CD4-positive, alpha-beta memory T cell (primary cell): Measurements from ENCODE around the gene PLLP. TPM values are rescaled to one million over a fixed set of nuclear protein-coding genes. Genes with fewer than 3 reads are reported as not detected.

Source experiments
- CTCF ChIA-PET: fragments of 350-600 bp; sonication (Branson Sonifier 250); formaldehyde crosslinking; loops from one replicate; lab custom pipeline; 2021; ENCODE audit warnings: inconsistent platforms; ENCODE audit not compliant: partially characterized antibody; lab: Charles Lee
- POLR2A ChIA-PET: fragments of 350-600 bp; sonication (Branson Sonifier 250); formaldehyde crosslinking; loops from one replicate; lab custom pipeline; 2021; ENCODE audit not compliant: partially characterized antibody; lab: Charles Lee
- DNase-seq, 5 donors: peaks; one replicate each; pipeline versions ENCODE4 v3.0.0 to v3.0.0-alpha.2; 2020 to 2022; ENCODE audit warnings: mixed read lengths in 1 of 5
- H3K27ac ChIP-seq: one replicate; pipeline ENCODE4 v1.7.0; 2013; ENCODE audit warnings: low read depth, low read length
- H3K27me3 ChIP-seq: 2 replicates; pipeline ENCODE4 v1.7.0; 2013; ENCODE audit warnings: mild to moderate bottlenecking, low read length, moderate library complexity; ENCODE audit not compliant: insufficient read depth
- H3K36me3 ChIP-seq: 2 replicates; pipeline ENCODE4 v1.7.0; 2013; ENCODE audit warnings: mild to moderate bottlenecking, low read length, moderate library complexity; ENCODE audit not compliant: insufficient read depth
- H3K4me1 ChIP-seq: 2 replicates; pipeline ENCODE4 v1.7.0; 2013; ENCODE audit warnings: mild to moderate bottlenecking, low read length, moderate library complexity; ENCODE audit not compliant: insufficient read depth
- H3K4me3 ChIP-seq, 2 donors: one replicate each; pipeline ENCODE4 v1.7.0; 2013; ENCODE audit warnings: low read length in 2 of 2, mild to moderate bottlenecking in 1 of 2
- H3K9me3 ChIP-seq, 2 donors: one replicate each; pipeline ENCODE4 v1.7.0; 2013; ENCODE audit warnings: low read length in 2 of 2, control low read depth in 1 of 2; ENCODE audit not compliant: control insufficient read depth in 1 of 2
- H3K27ac Mint-ChIP-seq, 7 donors: one replicate each; pipeline ENCODE4 v1.8.0; 2020 to 2021; ENCODE audit warnings: mixed read lengths in 7 of 7, mild to moderate bottlenecking in 6 of 7, inconsistent platforms in 3 of 7, moderate library complexity in 3 of 7
- H3K27me3 Mint-ChIP-seq, 2 donors: one replicate each; pipeline ENCODE4 v1.8.0; 2020 to 2021; ENCODE audit warnings: mixed read lengths in 2 of 2
- H3K36me3 Mint-ChIP-seq, 2 donors: one replicate each; pipeline ENCODE4 v1.8.0; 2020 to 2021; ENCODE audit warnings: mixed read lengths in 2 of 2, inconsistent platforms in 1 of 2, mild to moderate bottlenecking in 1 of 2
- H3K4me1 Mint-ChIP-seq, 4 donors: one replicate each; pipeline ENCODE4 v1.8.0; 2020 to 2021; ENCODE audit warnings: mixed read lengths in 4 of 4, mild to moderate bottlenecking in 1 of 4
- H3K4me3 Mint-ChIP-seq, 8 donors: one replicate each; pipeline ENCODE4 v1.8.0; 2020 to 2021; ENCODE audit warnings: mixed read lengths in 8 of 8, mild to moderate bottlenecking in 7 of 8, moderate library complexity in 6 of 8, inconsistent platforms in 3 of 8
- H3K9me3 Mint-ChIP-seq, 8 donors: one replicate each; pipeline ENCODE4 v1.8.0; 2020 to 2021; ENCODE audit warnings: mixed read lengths in 8 of 8, mild to moderate bottlenecking in 5 of 8, inconsistent platforms in 3 of 8, moderate library complexity in 1 of 8
- intact Hi-C: fragments of 100-400 bp; cut with micrococcal nuclease; formaldehyde crosslinking; loops from one replicate; pipeline ENCODE4 v1.15.1; 2023
- polyA plus RNA-seq, 2 donors: library from polyadenylated mRNA; unstranded; fragments of 300-500 nt; fragmentation: Illumina TruSeq; gene quantifications; one replicate each; pipeline ENCODE4 v1.2.3, GENCODE V29; 2021
- total RNA-seq, 2 experiments: library from RNA; stranded (reverse); gene quantifications; one replicate each; pipeline ENCODE4 v1.2.3, GENCODE V29; 2021

Gene PLLP
- total and polyA plus RNA-seq, 4 experiments from 2014 or later: 1.6 to 2.4 (median 1.9) TPM

- H3K9me3 ChIP-seq: no peaks in the 10 kb centered on the region
- no peaks in the 10 kb centered on the region for H3K27me3 ChIP-seq
- intact Hi-C loops: no loop called here
- H3K4me3 Mint-ChIP-seq: peak overlapping the region in 7 of 8 donors; percentile 67 to 85 (median 76)
- H3K4me1 Mint-ChIP-seq: peaks cover 4 to 13% (median 9%) of the 10 kb centered on the region in 4 donors
- H3K27ac Mint-ChIP-seq: peak overlapping the region in 6 of 7 donors; percentile 91 to 99 (median 96)
- H3K9me3 Mint-ChIP-seq: no peaks in the 10 kb centered on the region
- no peaks in the 10 kb centered on the region for H3K27me3 Mint-ChIP-seq
- peak; percentile 68 to 81 (median 76) for DNase-seq
- H3K4me1 ChIP-seq: peaks cover 32% of the 10 kb centered on the region
- CTCF ChIA-PET: interaction anchor here (1.0 to 10.3 kb wide), 3 partner anchors 121 to 222 kb away, joined by 3 to 174 read pairs (median 5); no protein-coding TSS in a partner anchor
- H3K4me3 ChIP-seq: no peak overlapping the region
- H3K36me3 Mint-ChIP-seq: no peaks in the 10 kb centered on the region
- POLR2A ChIA-PET: interaction anchor here (1.0 to 3.9 kb wide), 2 partner anchors 16 to 53 kb away, joined by 3 to 25 read pairs; partner anchors contain the start of gene ARL2BP
- H3K27ac ChIP-seq: peak overlapping the region; percentile 35
- no peaks in the 10 kb centered on the region for H3K36me3 ChIP-seq
Observed at GRCh38 chr16:57297856-57298255, 13.4 kb upstream of the PLLP start.

DNA sequence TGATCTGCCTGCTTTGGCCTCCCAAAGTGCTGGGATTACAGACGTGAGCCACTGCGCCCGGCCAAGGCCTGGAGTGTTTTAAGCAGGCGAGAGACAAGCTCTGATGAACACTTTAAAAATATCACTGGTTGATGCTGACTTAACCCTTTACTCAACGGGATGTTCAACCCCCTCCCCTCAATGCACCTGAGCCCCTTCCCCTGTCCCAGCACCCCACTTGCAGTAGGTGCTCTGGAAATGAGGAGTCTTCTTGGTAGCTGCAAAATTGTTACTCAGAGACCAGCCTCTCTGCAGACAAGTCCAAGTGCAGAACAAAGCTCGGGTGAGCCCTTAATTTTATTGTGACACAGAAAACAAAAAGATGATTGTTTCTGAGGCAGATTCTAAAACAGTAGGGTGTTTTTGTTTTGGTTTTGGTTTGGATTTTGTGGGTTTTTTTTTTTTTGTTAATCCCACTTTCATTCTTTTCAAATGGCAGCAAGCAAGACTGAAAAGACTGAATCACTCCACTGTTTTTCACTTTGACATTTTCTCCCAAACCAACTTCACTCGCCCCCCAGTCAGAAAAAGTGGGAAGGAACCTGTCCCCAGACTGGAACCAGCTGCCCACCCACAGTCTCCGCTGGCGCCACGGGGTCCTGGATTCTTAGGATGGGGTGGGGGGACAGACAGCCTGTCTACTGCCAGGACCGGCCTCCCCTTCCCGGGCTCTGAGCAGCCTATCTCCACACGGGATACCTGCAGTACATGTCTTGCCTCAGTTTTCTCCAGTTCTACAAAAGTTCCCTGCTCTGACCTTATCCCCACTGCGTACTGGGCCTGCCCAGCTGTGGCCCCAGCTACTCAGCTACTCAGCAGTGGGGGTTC is 5.2 kb upstream of the PLLP start:
- H3K27ac Mint-ChIP-seq: peak overlapping the region in 2 of 7 donors; percentile 40 to 52
- no peaks in the 10 kb centered on the region for H3K27me3 ChIP-seq
- peaks cover 6% of the 10 kb centered on the region in 2 donors for H3K27me3 Mint-ChIP-seq
- H3K9me3 ChIP-seq: no peaks in the 10 kb centered on the region
- peaks cover 5% of the 10 kb centered on the region for H3K4me1 ChIP-seq
- no peak for DNase-seq
- no peak overlapping the region for H3K4me3 Mint-ChIP-seq
- ChIA-PET CTCF (interaction anchor here (1.1 kb wide), 1 partner anchor 10 kb away, joined by 3 read pairs; no protein-coding TSS in a partner anchor), POLR2A (interaction anchor here (1.5 kb wide), 1 partner anchor 10 kb away, joined by 6 read pairs; no protein-coding TSS in a partner anchor)
- H3K4me1 Mint-ChIP-seq: peaks cover 0 to 8% (median 6%) of the 10 kb centered on the region in 4 donors
- H3K36me3 ChIP-seq: no peaks in the 10 kb centered on the region
- no peak overlapping the region for H3K4me3 ChIP-seq
- intact Hi-C loops: no loop called here
- no peak overlapping the region for H3K27ac ChIP-seq
- H3K9me3 Mint-ChIP-seq: no peaks in the 10 kb centered on the region
- no peaks in the 10 kb centered on the region for H3K36me3 Mint-ChIP-seq

- no peaks in the 10 kb centered on the region for H3K27me3 ChIP-seq
- H3K27me3 Mint-ChIP-seq: peaks cover 7% of the 10 kb centered on the region in 2 donors
- peaks cover 0 to under 1% (median 0%) of the 10 kb centered on the region in 8 donors for H3K9me3 Mint-ChIP-seq
- H3K36me3 ChIP-seq: no peaks in the 10 kb centered on the region
- no peaks in the 10 kb centered on the region for H3K36me3 Mint-ChIP-seq
- H3K4me3 Mint-ChIP-seq: peak overlapping the region; percentile 57 to 80 (median 66)
- DNase-seq: no peak
- H3K27ac ChIP-seq: no peak overlapping the region
- peaks cover 21% of the 10 kb centered on the region for H3K4me1 ChIP-seq
- intact Hi-C loops: no loop called here
- H3K4me1 Mint-ChIP-seq: peaks cover 10 to 32% (median 17%) of the 10 kb centered on the region in 4 donors
- no peaks in the 10 kb centered on the region for H3K9me3 ChIP-seq
- CTCF ChIA-PET: interaction anchor here (1.5 kb wide), 1 partner anchor 10 kb away, joined by 3 read pairs; no protein-coding TSS in a partner anchor
- POLR2A ChIA-PET: interaction anchor here (0.6 to 1.8 kb wide), 3 partner anchors 14 to 177 kb away, joined by 3 to 5 read pairs (median 5); partner anchors contain the start of genes ARL2BP and POLR2C
- peak overlapping the region in 2 of 7 donors; percentile 13 to 18 for H3K27ac Mint-ChIP-seq
- peak overlapping the region in 1 of 2 donors; percentile 54 for H3K4me3 ChIP-seq
Observed at GRCh38 chr16:57285379-57285778, 907 bp upstream of the PLLP start.

- ChIA-PET CTCF (interaction anchor here (1.5 kb wide), 1 partner anchor 10 kb away, joined by 3 read pairs; no protein-coding TSS in a partner anchor), POLR2A (interaction anchor here (0.6 to 1.8 kb wide), 3 partner anchors 14 to 178 kb away, joined by 3 to 5 read pairs (median 5); partner anchors contain the start of genes ARL2BP and POLR2C)
- H3K27ac Mint-ChIP-seq: peak overlapping the region in 3 of 7 donors; percentile 12 to 57 (median 13)
- Histone ChIP-seq H3K27ac (no peak overlapping the region), H3K4me3 (peak overlapping the region in 1 of 2 donors; percentile 54), H3K36me3 (no peaks in the 10 kb centered on the region), H3K27me3 (no peaks in the 10 kb centered on the region), H3K9me3 (no peaks in the 10 kb centered on the region), H3K4me1 (peaks cover 25% of the 10 kb centered on the region)
- peaks cover 7% of the 10 kb centered on the region in 2 donors for H3K27me3 Mint-ChIP-seq
- H3K9me3 Mint-ChIP-seq: peaks cover 0 to 2% (median 0%) of the 10 kb centered on the region in 8 donors
- intact Hi-C loops: loop anchor here (1.0 to 5.0 kb wide), 2 partner anchors 15 to 38 kb away; partner anchors contain the start of gene ARL2BP
- H3K4me1 Mint-ChIP-seq: peaks cover 14 to 37% (median 21%) of the 10 kb centered on the region in 4 donors
- H3K36me3 Mint-ChIP-seq: no peaks in the 10 kb centered on the region
- peak overlapping the region; percentile 57 to 80 (median 66) for H3K4me3 Mint-ChIP-seq
- DNase-seq: no peak
Observed at GRCh38 chr16:57284952-57285363, 486 bp upstream of the PLLP start.

DNA sequence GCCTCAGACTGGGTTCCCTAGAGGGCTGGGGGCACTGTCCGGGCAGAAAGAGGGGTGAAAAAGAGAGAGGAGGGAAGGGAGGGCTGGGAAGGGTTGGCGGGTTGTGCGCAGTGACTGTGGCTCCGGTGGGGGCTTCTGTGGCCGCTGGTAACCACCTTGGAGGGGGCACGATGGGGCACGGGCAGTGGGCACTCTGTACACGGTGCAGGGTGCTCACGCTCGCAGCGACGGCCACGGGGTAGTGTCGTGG is 588 bp downstream of the PLLP start:
- POLR2A ChIA-PET: no interaction called here
- no peak for DNase-seq
- peak overlapping the region in 1 of 2 donors; percentile 54 for H3K4me3 ChIP-seq
- H3K36me3 ChIP-seq: no peaks in the 10 kb centered on the region
- Mint-ChIP-seq H3K27ac (peak overlapping the region in 3 of 7 donors; percentile 32 to 83 (median 70)), H3K36me3 (no peaks in the 10 kb centered on the region), H3K4me3 (peak overlapping the region; percentile 27 to 84 (median 70)), H3K27me3 (peaks cover 7% of the 10 kb centered on the region in 2 donors), H3K9me3 (peaks cover 0 to 2% (median 0%) of the 10 kb centered on the region in 8 donors), H3K4me1 (peaks cover 13 to 40% (median 24%) of the 10 kb centered on the region in 4 donors)
- H3K27ac ChIP-seq: no peak overlapping the region
- H3K9me3 ChIP-seq: no peaks in the 10 kb centered on the region
- intact Hi-C loops: loop anchor here (1.0 to 5.0 kb wide), 2 partner anchors 16 to 37 kb away; partner anchors contain the start of gene ARL2BP
- CTCF ChIA-PET: no interaction called here
- no peaks in the 10 kb centered on the region for H3K27me3 ChIP-seq
- peaks cover 34% of the 10 kb centered on the region for H3K4me1 ChIP-seq

DNA sequence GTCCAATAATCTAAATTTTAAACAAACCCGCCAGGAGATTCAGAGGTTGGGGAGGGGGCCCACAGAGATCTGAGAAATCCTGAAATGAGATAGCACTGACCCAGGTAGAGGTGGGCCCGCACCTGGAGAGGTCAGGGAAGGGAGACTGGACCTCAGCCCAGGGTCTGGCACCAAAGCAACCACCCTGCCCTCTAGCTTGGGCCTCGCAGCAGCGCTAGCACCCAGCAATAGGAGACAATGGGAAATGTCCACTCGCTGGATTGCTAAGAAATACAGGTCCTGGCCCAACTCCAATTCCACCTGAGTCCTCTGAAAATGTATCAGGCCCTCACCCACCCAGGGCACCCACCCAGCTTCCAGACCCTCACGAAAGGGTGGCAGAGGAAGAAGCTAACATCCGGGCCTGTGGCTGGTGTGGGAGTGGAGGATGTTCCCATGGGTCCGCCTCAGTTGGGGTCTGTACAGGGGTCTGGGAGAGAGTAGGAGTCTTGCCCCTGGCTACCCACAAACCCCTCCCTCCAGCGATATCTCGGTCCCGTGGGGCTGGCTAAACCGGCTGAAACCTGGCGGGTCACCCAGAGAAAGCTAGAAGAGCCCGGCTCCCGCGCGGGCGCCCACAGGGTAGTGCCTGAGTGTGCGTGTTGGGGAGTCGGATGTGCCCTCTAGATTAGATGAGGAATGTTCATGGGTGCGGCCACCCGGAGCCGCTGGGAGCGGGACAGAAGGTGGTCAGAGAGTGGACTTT is 1.1 kb downstream of the PLLP start:
- CTCF ChIA-PET: interaction anchor here (1.1 kb wide), 1 partner anchor 10 kb away, joined by 3 read pairs; no protein-coding TSS in a partner anchor
- intact Hi-C loops: loop anchor here (5.0 kb wide), 1 partner anchor 36 kb away; the partner anchor contains the start of gene ARL2BP
- H3K4me3 ChIP-seq: no peak overlapping the region
- H3K4me3 Mint-ChIP-seq: peak overlapping the region; percentile 27 to 84 (median 70)
- H3K36me3 Mint-ChIP-seq: no peaks in the 10 kb centered on the region
- peaks cover 0 to 2% (median 0%) of the 10 kb centered on the region in 8 donors for H3K9me3 Mint-ChIP-seq
- peaks cover 39% of the 10 kb centered on the region for H3K4me1 ChIP-seq
- H3K27ac ChIP-seq: no peak overlapping the region
- H3K36me3 ChIP-seq: no peaks in the 10 kb centered on the region
- no peaks in the 10 kb centered on the region for H3K9me3 ChIP-seq
- H3K27ac Mint-ChIP-seq: peak overlapping the region in 2 of 7 donors; percentile 70 to 83
- no peaks in the 10 kb centered on the region for H3K27me3 ChIP-seq
- H3K4me1 Mint-ChIP-seq: peaks cover 15 to 45% (median 27%) of the 10 kb centered on the region in 4 donors
- no peak for DNase-seq
- POLR2A ChIA-PET: interaction anchor here (1.6 kb wide), 1 partner anchor 38 kb away, joined by 4 read pairs; the partner anchor contains the start of gene ARL2BP
- H3K27me3 Mint-ChIP-seq: peaks cover 7% of the 10 kb centered on the region in 2 donors
